GM12878 (cell line): ENCODE results near the gene CA14. TPM values are rescaled to one million over a fixed set of nuclear protein-coding genes. Genes with fewer than 3 reads are reported as not detected.

Source experiments
- ASH2L ChIP-seq: fragments of 300-600, 200-600 bp; sonication (generic); IDR thresholded peaks from 2 replicates; pipeline ENCODE4 v1.6.1; 2017; ENCODE audit warnings: low read depth, mild to moderate bottlenecking, borderline replicate concordance
- BHLHE40 ChIP-seq, 2 experiments: fragments of 450-650 bp in 1 of 2; IDR thresholded peaks; 2 replicates each; pipeline ENCODE4 v1.6.1; 2011 to 2017; ENCODE audit warnings: low read depth in 2 of 2, borderline replicate concordance in 1 of 2, improper control_type of control experiment in 1 of 2, low read length in 1 of 2, mild to moderate bottlenecking in 1 of 2
- CREB1 ChIP-seq: IDR thresholded peaks from 2 replicates; pipeline ENCODE4 v1.6.1; 2012; ENCODE audit warnings: low read depth, mild to moderate bottlenecking, inconsistent platforms
- EGR1 ChIP-seq, 2 experiments: IDR thresholded peaks; 1 replicate in 1 of 2; 2 replicates in 1 of 2; pipeline ENCODE4 v1.6.1; 2011 to 2012; ENCODE audit warnings: low read depth in 2 of 2, low read length in 2 of 2, borderline replicate concordance in 1 of 2, mild to moderate bottlenecking in 1 of 2, moderate library complexity in 1 of 2
- ESRRA ChIP-seq: IDR thresholded peaks from 2 replicates; pipeline ENCODE4 v1.6.1; 2012; ENCODE audit warnings: mild to moderate bottlenecking, low read length, improper control_type of control experiment
- FOXK2 ChIP-seq: fragments of 450-650 bp; IDR thresholded peaks from 2 replicates; pipeline ENCODE4 v1.6.1; 2017; ENCODE audit warnings: mild to moderate bottlenecking, moderate library complexity
- GATAD2B ChIP-seq: fragments of 450-650 bp; conservative IDR thresholded peaks from 2 replicates; pipeline ENCODE4 v1.6.1; 2017; ENCODE audit warnings: low read depth, mild to moderate bottlenecking, moderate library complexity
- HCFC1 ChIP-seq: fragments of 150-350 bp; IDR thresholded peaks from 2 replicates; pipeline ENCODE4 v1.6.1; 2014; ENCODE audit warnings: low read length
- HDAC2 ChIP-seq: fragments of 200-600 bp; sonication (generic); IDR thresholded peaks from 2 replicates; pipeline ENCODE4 v1.6.1; 2017
- KDM1A ChIP-seq: fragments of 200-600 bp; sonication (generic); IDR thresholded peaks from 2 replicates; pipeline ENCODE4 v1.6.1; 2016; ENCODE audit warnings: borderline replicate concordance
- LARP7 ChIP-seq: fragments of 450-650 bp; IDR thresholded peaks from 2 replicates; pipeline ENCODE4 v1.6.1; 2017; ENCODE audit warnings: mild to moderate bottlenecking
- MLLT1 ChIP-seq: fragments of 450-650 bp; IDR thresholded peaks from 2 replicates; pipeline ENCODE4 v1.6.1; 2016; ENCODE audit warnings: mild to moderate bottlenecking
- MTA3 ChIP-seq: IDR thresholded peaks from 2 replicates; pipeline ENCODE4 v1.6.1; 2012; ENCODE audit warnings: low read length, inconsistent platforms, borderline replicate concordance
- NBN ChIP-seq: fragments of 450-650 bp; IDR thresholded peaks from 2 replicates; pipeline ENCODE4 v1.6.1; 2016
- NKRF ChIP-seq: fragments of 450-650 bp; conservative IDR thresholded peaks from 2 replicates; pipeline ENCODE4 v1.6.1; 2017; ENCODE audit warnings: mild to moderate bottlenecking, moderate library complexity
- POLR2AphosphoS2 ChIP-seq: IDR thresholded peaks from 2 replicates; pipeline ENCODE4 v1.6.1; 2011; ENCODE audit warnings: low read depth, mild to moderate bottlenecking, low read length, improper control_type of control experiment, moderate library complexity
- POU2F2 ChIP-seq: IDR thresholded peaks from 3 replicates; pipeline ENCODE4 v1.6.1; 2011; ENCODE audit warnings: low read depth, mild to moderate bottlenecking, low read length, borderline replicate concordance
- PRDM15 ChIP-seq: fragments of 450-650 bp; formaldehyde crosslinking; IDR thresholded peaks from 2 replicates; pipeline ENCODE4 v1.4.0; 2020; ENCODE audit warnings: mild to moderate bottlenecking, moderate library complexity
- RAD51 ChIP-seq: fragments of 450-650 bp; IDR thresholded peaks from 2 replicates; pipeline ENCODE4 v1.6.1; 2016; ENCODE audit warnings: moderate library complexity, mild to moderate bottlenecking, inconsistent platforms
- SIN3A ChIP-seq: IDR thresholded peaks from 2 replicates; pipeline ENCODE4 v1.6.1; 2012; ENCODE audit warnings: low read depth, low read length, improper control_type of control experiment
- SPI1 ChIP-seq: IDR thresholded peaks from 2 replicates; pipeline ENCODE4 v1.6.1; 2011; ENCODE audit warnings: low read depth, mild to moderate bottlenecking, low read length, moderate library complexity, borderline replicate concordance; ENCODE audit not compliant: insufficient read depth
- TAF1 ChIP-seq: IDR thresholded peaks from 2 replicates; pipeline ENCODE4 v1.6.1; 2011; ENCODE audit warnings: mild to moderate bottlenecking, low read depth, low read length, borderline replicate concordance
- WRNIP1 ChIP-seq: IDR thresholded peaks from 2 replicates; pipeline ENCODE4 v1.6.1; 2011; ENCODE audit warnings: low read depth, low read length, improper control_type of control experiment, borderline replicate concordance
- polyA plus RNA-seq, 11 experiments: library from polyadenylated mRNA; depleted of rRNA in 4 of 11; unstranded in 6 of 11; stranded (reverse) in 5 of 11; fragments of >200 nt; fragmentation: Nextera tagmentation in 4 of 11; fragmentation: Illumina TruSeq in 1 of 11; extraction: Ambion mirVana in 4 of 11; extraction: Trizol in 1 of 11; gene quantifications; 1 replicate in 1 of 11; 2 replicates in 10 of 11; pipeline versions ENCODE4 v1.2.1 to v1.2.3, GENCODE V29; 2011 to 2016; ENCODE audit warnings: inconsistent platforms in 2 of 11, missing spikeins in 2 of 11, low read depth in 1 of 11
- total RNA-seq, 4 experiments: library from RNA; depleted of rRNA in 3 of 4; stranded (reverse); fragments of >200 nt in 3 of 4; fragmentation: Illumina TruSeq in 1 of 4; extraction: Trizol in 1 of 4; gene quantifications; 2 replicates each; pipeline versions ENCODE4 v1.2.1 to v1.2.3, GENCODE V29; 2013 to 2021

The CA14 gene
- total and polyA plus RNA-seq, 10 of the 15 experiments (the other 5 are each of a cell fraction or from before 2014, with no cell fraction given): 0.11 to 0.35 (median 0.29) TPM; not detected in 6

GRCh38 chr1:150293433-150294253, 36.1 kb downstream of the CA14 start, which contains the start of gene MRPS21 (continued):
- TF ChIP-seq NKRF (peak; percentile 80), BHLHE40 (IDR thresholded peaks at IDR 0.05; ENCODE audit: borderline replicate concordance in 1 of 2, low read depth in 2 of 2, low read length in 1 of 2) (peak in 1 of 2 experiments; percentile 52; a peak in 3 of 4 replicates), CREB1 (peak; percentile 97), MTA3 (peak; percentile 20; the same call in 1 of the 2 replicates), ASH2L (no peak), HDAC2 (no peak), POLR2AphosphoS2 (peak; percentile 92), SIN3A (peak; percentile 84; the same call in 1 of the 2 replicates), SPI1 (no peak), MLLT1 (no peak), EGR1 (IDR thresholded peaks at IDR 0.05; ENCODE audit: borderline replicate concordance in 1 of 2, low read depth in 2 of 2, low read length in 2 of 2) (peak in 1 of 2 experiments; percentile 30; a peak in 1 of 3 replicates), FOXK2 (peak; percentile 82), POU2F2 (peak; percentile 78; the same call in 1 of the 3 replicates), HCFC1 (peak; percentile 68), LARP7 (no peak; the same call in 1 of the 2 replicates), WRNIP1 (0 out of 2 replicates have a peak, but pooled peaks have one; percentile 22), RAD51 (no peak), GATAD2B (peak; percentile 37; the same call in 1 of the 2 replicates), ESRRA (peak; percentile 89), PRDM15 (no peak), KDM1A (no peak), NBN (peak; percentile 54; the same call in 1 of the 2 replicates), TAF1 (peak; percentile 71; the same call in 1 of the 2 replicates)
